Subcutaneous adipose tissue (tissue), 4 donors: Measurements from ENCODE around the gene GZF1. TPM values are rescaled to one million over a fixed set of nuclear protein-coding genes. Genes with fewer than 3 reads are reported as not detected.

Source experiments
- CTCF ChIP-seq: fragments of 450-650 bp; IDR thresholded peaks from one replicate; pipeline ENCODE4 v1.5.1; 2016; ENCODE audit warnings: low read depth, mild to moderate bottlenecking, control low read depth, antibody characterized with exemption, moderate library complexity
- total RNA-seq, 4 donors: library from RNA; depleted of rRNA; stranded (reverse); fragments of >200 nt; gene quantifications; one replicate each; pipeline ENCODE4 v1.1.0, GENCODE V29; 2016

The GZF1 gene
- total RNA-seq, 4 donors from 2014 or later: 9.2 to 17.2 (median 11.1) TPM

GRCh38 chr20:23363257-23363649 is 1.3 kb downstream of the GZF1 start:
- no peak for TF ChIP-seq CTCF

- no peak for TF ChIP-seq CTCF
Observed at GRCh38 chr20:23365390-23366165, 3.6 kb downstream of the GZF1 start.

- no peak for TF ChIP-seq CTCF
Observed at GRCh38 chr20:23366384-23366783, 4.4 kb downstream of the GZF1 start.

GRCh38 chr20:23367770-23368169 is 5.8 kb downstream of the GZF1 start:
- TF ChIP-seq CTCF: no peak

- no peak for TF ChIP-seq CTCF
Observed at GRCh38 chr20:23368316-23369071, 6.5 kb downstream of the GZF1 start.

GRCh38 chr20:23369072-23369823 is 7.3 kb downstream of the GZF1 start:
- TF ChIP-seq CTCF: no peak

- TF ChIP-seq CTCF: no peak
Observed at GRCh38 chr20:23370274-23370673, 8.3 kb downstream of the GZF1 start.
